EH (cell line): ENCODE measurements around the gene SUMO4.

ENCODE experiments used
- DNase-seq: peaks from one replicate; pipeline ENCODE4 v3.0.0-alpha.2; 2015; ENCODE audit warnings: low read depth

The SUMO4 gene

GRCh38 chr6:149389509-149390297 lies 10.4 kb upstream of the SUMO4 start:
- peak; percentile 40 for DNase-seq

GRCh38 chr6:149392093-149392492 lies 8.0 kb upstream of the SUMO4 start:
- no peak for DNase-seq

- no peak for DNase-seq
These were observed 7.5 kb upstream of the SUMO4 start for GRCh38 chr6:149392535-149392934.

GRCh38 chr6:149393002-149393679 lies 6.9 kb upstream of the SUMO4 start:
- peak; percentile 27 for DNase-seq

GRCh38 chr6:149395185-149395584 lies 4.9 kb upstream of the SUMO4 start:
- DNase-seq = no peak

GRCh38 chr6:149397384-149397783 lies 2.7 kb upstream of the SUMO4 start:
- DNase-seq = no peak

GRCh38 chr6:149403534-149403933 lies 3.5 kb downstream of the SUMO4 start:
- DNase-seq = no peak

- peak; percentile 26 for DNase-seq
These were observed 6.0 kb downstream of the SUMO4 start for GRCh38 chr6:149405823-149406765.

GRCh38 chr6:149409617-149410016 lies 9.6 kb downstream of the SUMO4 start:
- DNase-seq = no peak

- no peak for DNase-seq
These were observed 10.5 kb downstream of the SUMO4 start for GRCh38 chr6:149410557-149410956.

GRCh38 chr6:149414009-149414408 lies 13.9 kb downstream of the SUMO4 start:
- no peak for DNase-seq

GRCh38 chr6:149414821-149415220 lies 14.8 kb downstream of the SUMO4 start:
- no peak for DNase-seq

- DNase-seq = no peak
These were observed 19.8 kb downstream of the SUMO4 start for GRCh38 chr6:149419696-149420404.

- no peak for DNase-seq
These were observed 21.1 kb downstream of the SUMO4 start for GRCh38 chr6:149421132-149421531.

- DNase-seq = no peak
These were observed 22.5 kb downstream of the SUMO4 start for GRCh38 chr6:149422581-149422980.

GRCh38 chr6:149423964-149424440 lies 23.9 kb downstream of the SUMO4 start:
- no peak for DNase-seq

- no peak for DNase-seq
These were observed 25.2 kb downstream of the SUMO4 start for GRCh38 chr6:149425224-149425623.

- no peak for DNase-seq
These were observed 25.7 kb downstream of the SUMO4 start for GRCh38 chr6:149425754-149426153.

GRCh38 chr6:149428606-149429005 lies 28.5 kb downstream of the SUMO4 start:
- no peak for DNase-seq

GRCh38 chr6:149429427-149430360 lies 29.6 kb downstream of the SUMO4 start:
- no peak for DNase-seq
